GM19397 (cell line): ENCODE measurements around the gene PPP4R3A.
"Not testable (repeated sequence)": the region's sequence is repeated elsewhere in the genome, so short reads cannot be mapped to it uniquely, and the experiment has no call there.

Source experiments
- ATAC-seq: cut with Tn5 transposase; IDR thresholded peaks from one replicate; pipeline ENCODE4 v1.9.1; 2021; ENCODE audit warnings: mild to moderate bottlenecking, moderate library complexity; ENCODE audit not compliant: unreplicated experiment

PPP4R3A gene

DNA sequence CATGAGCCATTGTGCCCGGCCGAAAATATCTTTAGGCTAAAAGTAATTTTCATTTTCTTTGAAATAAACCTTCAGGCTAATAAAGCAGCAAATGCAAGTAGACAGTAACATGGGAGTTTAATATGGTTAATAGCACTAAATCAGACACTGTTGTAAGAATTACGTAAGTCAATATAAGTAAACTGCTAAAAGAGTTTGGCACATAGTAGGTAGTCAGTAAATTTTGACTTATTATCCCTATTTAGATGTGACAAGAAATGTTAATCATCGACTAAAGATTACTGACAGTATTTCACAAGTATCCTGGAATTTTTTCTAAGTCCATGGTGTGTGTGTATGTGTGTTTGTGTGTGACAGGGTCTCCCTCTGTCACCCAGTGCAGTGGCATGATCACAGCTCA, 3.9 kb downstream of the PPP4R3A start:
- ATAC-seq, result no peak

- no peak for ATAC-seq
These were observed 7.1 kb downstream of the PPP4R3A start for GRCh38 chr14:91503000-91503504.

DNA sequence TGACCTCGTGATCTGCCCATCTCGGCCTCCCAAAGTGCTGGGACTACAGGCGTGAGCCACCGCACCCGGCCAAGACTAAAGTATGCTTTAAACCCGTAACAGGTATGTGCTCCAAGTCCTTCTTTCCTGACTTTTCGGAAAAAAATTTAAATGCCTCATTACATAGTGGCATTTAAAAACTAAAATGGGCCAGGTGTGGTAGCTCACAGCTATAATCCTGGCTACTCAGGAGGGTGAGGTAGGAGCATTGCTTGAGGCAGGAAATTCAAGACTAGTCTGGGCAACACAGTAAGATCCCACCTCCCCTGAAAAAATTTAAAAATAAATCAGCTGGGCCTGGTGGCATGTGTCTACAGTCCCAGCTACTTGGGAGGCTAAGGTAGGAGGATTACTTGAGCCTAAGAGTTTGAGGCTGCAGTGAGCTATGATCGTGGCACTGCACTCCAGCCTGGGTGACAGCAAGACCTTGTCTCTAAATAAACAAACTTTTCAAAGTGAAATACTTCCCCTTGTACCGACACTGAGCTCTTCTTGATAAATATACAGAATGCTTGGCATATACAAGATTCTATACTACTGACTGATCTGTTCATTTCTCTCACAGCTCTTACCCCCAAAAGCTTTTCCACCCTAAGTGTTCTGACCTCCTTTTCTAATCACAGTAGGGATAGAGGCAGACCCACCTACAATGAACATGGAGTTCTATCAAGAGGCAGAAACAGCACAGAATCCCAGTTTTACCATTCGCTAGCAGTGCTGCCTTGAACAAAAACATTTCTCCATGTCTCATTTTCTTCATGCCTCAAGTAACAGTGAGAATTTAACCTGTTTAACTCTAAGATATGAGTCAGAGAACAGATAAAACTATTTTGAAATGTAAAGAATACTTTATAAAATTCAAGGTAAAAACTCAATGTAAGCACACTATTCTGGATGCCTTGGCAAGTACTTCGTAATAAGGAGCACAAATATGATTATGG, 7.9 kb downstream of the PPP4R3A start:
- no peak for ATAC-seq

GRCh38 chr14:91501348-91501747, 8.8 kb downstream of the PPP4R3A start:
- no peak for ATAC-seq

- ATAC-seq, result no peak
These were observed 13.3 kb downstream of the PPP4R3A start for GRCh38 chr14:91496790-91497189.

- ATAC-seq, result not testable (repeated sequence)
These were observed 15.6 kb downstream of the PPP4R3A start for GRCh38 chr14:91494392-91495065.

DNA sequence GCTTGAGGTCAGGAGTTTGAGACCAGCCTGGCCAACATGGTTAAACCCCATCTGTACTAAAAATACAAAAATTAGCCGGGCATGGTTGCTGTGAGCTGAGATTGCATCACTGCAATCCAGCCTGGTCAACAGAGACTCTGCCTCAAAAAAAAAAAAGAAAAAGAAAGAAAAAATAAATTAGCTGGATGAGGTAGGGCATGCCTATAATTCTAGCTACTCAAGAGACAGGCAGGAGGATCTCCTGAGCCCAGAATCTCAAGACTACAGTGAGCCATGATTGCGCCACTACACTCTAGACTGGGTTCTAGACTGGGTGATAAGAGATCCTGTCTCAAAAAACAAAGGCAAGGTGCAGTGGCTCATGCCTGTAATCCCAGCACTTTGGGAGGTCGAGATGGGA, 16.9 kb downstream of the PPP4R3A start:
- no peak for ATAC-seq

DNA sequence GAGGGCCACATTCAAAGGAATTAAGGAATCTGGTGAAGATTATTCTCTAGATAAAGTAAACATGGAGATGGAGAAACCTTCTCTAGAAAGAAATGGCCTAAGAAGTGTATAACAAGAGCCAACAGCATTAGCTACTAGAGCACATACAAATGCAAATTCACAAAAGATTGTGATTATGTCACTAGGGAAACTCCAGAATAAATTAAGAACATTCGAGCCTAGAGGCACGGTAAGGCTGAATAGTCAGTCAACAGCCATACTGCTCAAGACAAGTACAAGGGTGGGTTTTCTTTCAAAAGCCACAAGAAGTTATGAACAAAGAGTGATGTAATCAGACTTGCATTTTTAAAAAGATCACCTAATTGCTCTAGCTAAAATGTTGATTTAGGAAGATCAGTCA, 25.4 kb downstream of the PPP4R3A start:
- no peak for ATAC-seq

DNA sequence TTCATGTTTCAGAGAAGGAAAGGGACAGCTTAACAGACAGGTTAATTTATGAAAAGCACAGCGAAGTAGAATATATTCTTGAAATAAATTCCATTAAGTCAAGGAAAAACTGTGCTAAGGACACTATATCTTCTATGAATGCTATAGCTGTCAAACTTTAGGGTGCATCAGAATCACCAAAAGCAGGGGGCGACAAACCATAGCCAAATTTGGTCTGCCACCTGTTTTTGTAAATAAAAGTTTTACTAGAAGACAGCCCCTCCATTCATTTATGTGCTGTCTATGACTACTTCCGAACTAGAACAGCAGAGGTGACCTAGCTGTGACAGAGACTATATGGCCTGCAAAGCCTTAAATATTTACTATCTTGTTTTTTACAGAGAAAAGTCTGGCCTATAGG, 25.9 kb downstream of the PPP4R3A start:
- ATAC-seq, result no peak

DNA sequence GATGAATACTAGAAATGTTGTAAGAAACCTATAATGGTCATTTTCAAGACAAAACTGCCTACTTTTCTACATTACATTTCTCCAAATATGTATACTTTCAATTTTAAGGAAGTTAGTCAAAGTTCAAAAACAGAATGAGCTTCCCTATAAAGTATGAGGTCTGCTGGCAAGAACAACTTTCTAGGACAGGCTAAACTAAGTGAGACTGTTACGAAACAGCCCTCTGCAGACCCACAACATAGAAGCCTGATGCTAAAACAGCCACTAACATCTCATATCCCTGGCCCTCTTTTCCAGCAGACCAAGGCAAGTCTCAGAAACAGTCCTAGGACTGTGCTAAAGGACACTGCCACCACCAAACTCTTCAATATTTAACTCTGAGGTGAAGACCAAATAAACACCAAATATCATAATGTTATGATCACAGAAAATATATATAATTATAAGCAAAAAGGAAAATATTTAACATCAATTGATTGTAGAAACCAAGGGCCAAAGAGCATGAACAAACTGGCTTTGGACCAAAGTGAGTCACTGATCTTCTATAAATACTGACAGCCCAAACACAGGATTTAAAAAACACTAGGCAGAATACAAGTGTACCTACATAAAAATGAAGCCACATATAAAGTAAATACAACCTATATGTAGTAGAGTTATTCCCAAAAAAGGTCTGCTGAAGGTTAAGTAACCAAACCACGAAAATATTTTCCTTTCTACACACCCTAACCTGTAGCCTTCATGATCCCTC, 27.7 kb downstream of the PPP4R3A start:
- no peak for ATAC-seq

DNA sequence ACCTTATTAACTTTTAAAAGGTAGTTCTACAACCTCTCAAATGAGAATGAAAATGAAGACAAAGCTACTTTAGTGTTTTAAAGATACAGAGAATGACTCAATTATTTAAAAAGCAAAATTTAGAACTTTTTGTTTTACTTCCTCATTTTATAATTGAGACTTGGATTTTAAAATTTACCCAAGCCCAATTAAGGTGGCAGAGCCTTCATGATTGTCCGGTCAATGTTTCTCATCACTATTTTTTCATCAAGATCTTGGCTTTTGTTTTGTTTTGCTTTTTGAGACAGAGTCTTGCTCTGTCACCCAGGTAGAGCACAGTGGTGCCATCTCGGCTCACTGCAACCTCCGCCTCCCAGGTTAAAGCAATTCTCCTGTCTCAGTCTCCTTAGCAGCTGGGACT, 32.7 kb downstream of the PPP4R3A start:
- ATAC-seq, result no peak

- no peak for ATAC-seq
These were observed 37.1 kb downstream of the PPP4R3A start for GRCh38 chr14:91473046-91473445.

GRCh38 chr14:91470216-91470615, 39.9 kb downstream of the PPP4R3A start:
- ATAC-seq, result no peak

DNA sequence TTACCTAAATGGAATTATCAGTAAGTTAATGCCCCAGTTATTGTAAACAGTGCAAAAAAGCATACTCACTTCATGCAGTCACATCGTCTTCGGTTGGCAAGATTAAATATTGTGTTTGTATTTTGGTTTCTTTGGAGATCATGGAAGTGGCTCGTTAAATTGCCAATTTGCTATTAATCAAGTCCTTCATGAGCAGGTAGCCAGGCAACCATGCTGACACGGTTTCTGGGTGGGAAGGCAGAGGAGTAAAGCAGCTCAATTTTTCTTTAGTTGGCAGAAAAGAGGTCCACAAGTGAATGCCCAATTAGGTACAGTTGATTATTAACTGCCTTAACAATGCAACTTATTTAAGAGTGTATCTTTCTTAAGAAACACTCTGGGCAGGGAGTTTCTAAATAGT, 43.9 kb downstream of the PPP4R3A start:
- ATAC-seq, result no peak

DNA sequence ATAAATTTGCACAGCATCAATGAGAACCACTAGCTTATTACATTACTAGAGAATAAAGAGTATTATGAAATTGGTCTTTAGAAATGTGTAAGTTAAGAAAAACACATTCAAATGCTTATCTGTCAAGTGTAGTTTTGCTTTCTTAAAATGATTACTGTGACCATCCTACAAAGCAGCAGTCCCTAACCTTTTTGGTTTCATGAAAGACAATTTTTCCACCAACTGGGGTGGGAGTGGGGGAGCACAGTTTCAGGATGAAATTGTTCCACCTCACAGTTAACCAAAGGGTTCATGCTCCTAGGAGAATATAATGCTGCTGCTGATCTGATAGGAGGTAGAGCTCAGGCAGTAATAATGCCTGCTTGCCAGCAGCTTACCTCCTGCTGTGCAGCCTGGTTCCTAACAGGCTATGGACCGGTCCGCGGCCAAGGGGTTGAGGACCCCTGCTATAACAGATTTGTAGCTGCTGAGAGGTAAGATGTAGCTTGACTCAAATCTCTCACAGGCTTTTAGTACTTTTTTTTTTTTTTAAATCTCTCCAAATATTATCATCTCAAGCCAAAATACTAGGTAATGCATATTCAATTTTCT, 45.4 kb downstream of the PPP4R3A start:
- ATAC-seq, result no peak

DNA sequence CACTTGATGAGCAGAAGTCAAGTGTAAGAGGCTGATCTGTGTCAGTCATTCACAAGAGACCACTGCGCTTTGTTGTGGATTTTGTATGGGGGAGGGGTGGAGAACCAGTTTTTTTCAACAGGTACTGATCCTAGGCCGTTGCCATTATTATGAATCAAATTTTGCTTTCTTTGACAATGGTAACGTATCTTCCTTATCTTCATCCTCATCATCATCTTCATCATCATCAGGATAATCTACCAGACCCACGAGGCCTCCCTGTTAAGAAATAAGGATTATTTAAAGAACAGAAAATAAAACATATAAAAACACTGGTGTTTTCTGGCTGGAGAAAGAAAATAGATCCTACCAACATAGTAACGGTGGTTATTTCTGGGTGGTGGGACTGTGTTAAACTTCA, 51.5 kb downstream of the PPP4R3A start:
- no peak for ATAC-seq

- no peak for ATAC-seq
These were observed 53.8 kb downstream of the PPP4R3A start for GRCh38 chr14:91456283-91456682.

GRCh38 chr14:91454580-91454979, 55.5 kb downstream of the PPP4R3A start:
- no peak for ATAC-seq

DNA sequence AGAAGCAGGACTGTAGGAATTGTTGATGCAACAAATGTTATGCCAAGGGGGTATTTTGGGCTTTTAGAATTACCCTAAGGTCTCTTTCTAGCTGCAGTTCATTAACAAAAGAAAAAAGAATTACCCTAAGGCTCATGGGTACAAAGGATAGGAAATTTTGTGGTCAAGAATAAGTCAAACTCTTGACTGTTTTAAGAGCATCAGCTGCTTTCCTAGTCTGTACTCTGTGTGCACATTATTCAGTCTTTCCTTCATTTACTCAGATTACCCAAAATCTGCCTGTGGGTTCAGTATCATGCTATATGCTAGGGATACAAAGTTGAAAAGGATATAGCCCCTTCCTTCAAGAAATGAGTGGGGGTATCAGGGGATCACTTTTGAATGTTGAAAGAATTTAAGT, 56.0 kb downstream of the PPP4R3A start:
- no peak for ATAC-seq

- no peak for ATAC-seq
These were observed 56.4 kb downstream of the PPP4R3A start for GRCh38 chr14:91453744-91454143.
